Activated CD4-positive, alpha-beta memory T cell treated with anti-CD3 and anti-CD28 coated beads, Interleukin-2, amount 10 ng/mL, durations not matched to agents 7 days and 5 days (primary cell): Measurements from ENCODE around the gene OR1K1. TPM values are rescaled to one million over a fixed set of nuclear protein-coding genes. Genes with fewer than 3 reads are reported as not detected.
"Not testable (repeated sequence)": the region's sequence is repeated elsewhere in the genome, so short reads cannot be mapped to it uniquely, and the experiment has no call there.

Experiments used
- CTCF ChIA-PET: fragments of 350-600 bp; sonication (Branson Sonifier 250); formaldehyde crosslinking; loops from one replicate; lab custom pipeline; 2021; ENCODE audit warnings: antibody characterized with exemption, inconsistent platforms; lab: Charles Lee
- POLR2A ChIA-PET: fragments of 350-600 bp; sonication (Branson Sonifier 250); formaldehyde crosslinking; loops from one replicate; lab custom pipeline; 2021; ENCODE audit warnings: antibody characterized with exemption; lab: Charles Lee
- DNase-seq: peaks from one replicate; pipeline ENCODE4 v3.0.0-alpha.2; 2020
- H3K27ac Mint-ChIP-seq: one replicate; pipeline ENCODE4 v1.8.0; 2021; ENCODE audit warnings: mild to moderate bottlenecking, mixed read lengths
- H3K27me3 Mint-ChIP-seq: one replicate; pipeline ENCODE4 v1.8.0; 2021; ENCODE audit warnings: mixed read lengths
- H3K36me3 Mint-ChIP-seq: one replicate; pipeline ENCODE4 v1.8.0; 2021; ENCODE audit warnings: low read depth, mixed read lengths
- H3K4me1 Mint-ChIP-seq: one replicate; pipeline ENCODE4 v1.8.0; 2021; ENCODE audit warnings: mixed read lengths
- H3K4me3 Mint-ChIP-seq: one replicate; pipeline ENCODE4 v1.8.0; 2021; ENCODE audit warnings: mild to moderate bottlenecking, mixed read lengths
- H3K9me3 Mint-ChIP-seq: one replicate; pipeline ENCODE4 v1.8.0; 2021; ENCODE audit warnings: mixed read lengths
- total RNA-seq, 2 experiments: library from RNA; stranded (reverse); gene quantifications; one replicate each; pipeline ENCODE4 v1.2.3, GENCODE V29; 2021

OR1K1 gene
- total RNA-seq, 2 experiments from 2014 or later: not detected

DNA sequence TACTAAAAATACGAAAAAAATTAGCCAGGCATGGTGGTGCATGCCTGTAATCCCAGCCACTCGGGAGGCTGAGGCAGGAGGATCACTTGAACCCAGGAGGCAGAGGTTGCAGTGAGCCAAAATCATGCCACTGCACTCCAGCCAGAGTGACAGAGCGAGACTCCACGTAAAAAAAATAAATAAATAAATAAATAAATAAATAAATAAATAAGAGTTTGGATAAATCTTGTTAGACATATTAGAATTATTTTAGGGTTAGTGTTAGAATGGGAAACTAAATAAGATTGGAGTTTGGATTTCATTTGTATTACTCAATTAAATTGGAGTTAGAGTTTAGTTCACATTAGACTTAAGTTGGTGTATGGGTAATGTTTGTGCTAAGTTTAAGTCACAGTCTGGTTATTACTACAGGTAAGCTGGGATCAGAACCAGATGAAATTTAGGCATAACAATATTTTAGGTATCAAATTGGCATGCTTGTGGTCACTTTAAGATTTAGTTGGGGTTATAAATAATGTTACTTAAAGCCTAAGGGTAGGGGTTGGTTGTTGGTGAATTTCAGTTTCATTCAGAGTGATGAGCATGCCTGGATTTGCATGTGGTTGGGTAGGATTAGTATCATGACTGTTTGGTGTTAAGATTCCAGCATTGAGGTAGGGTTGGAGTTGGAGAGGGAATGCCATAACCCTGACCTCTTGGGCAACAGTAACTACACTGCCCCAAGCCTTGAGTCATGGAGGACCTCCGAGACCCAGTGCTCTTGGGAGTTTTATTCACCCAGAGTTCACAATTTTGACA lies 7.9 kb upstream of the OR1K1 start:
- no peaks in the 10 kb centered on the region for H3K27me3 Mint-ChIP-seq
- H3K36me3 Mint-ChIP-seq: no peaks in the 10 kb centered on the region
- no peak overlapping the region for H3K27ac Mint-ChIP-seq
- H3K4me3 Mint-ChIP-seq: no peak overlapping the region
- peaks cover 2% of the 10 kb centered on the region for H3K9me3 Mint-ChIP-seq
- DNase-seq: no peak
- CTCF ChIA-PET: no interaction called here
- POLR2A ChIA-PET: no interaction called here
- no peaks in the 10 kb centered on the region for H3K4me1 Mint-ChIP-seq

DNA sequence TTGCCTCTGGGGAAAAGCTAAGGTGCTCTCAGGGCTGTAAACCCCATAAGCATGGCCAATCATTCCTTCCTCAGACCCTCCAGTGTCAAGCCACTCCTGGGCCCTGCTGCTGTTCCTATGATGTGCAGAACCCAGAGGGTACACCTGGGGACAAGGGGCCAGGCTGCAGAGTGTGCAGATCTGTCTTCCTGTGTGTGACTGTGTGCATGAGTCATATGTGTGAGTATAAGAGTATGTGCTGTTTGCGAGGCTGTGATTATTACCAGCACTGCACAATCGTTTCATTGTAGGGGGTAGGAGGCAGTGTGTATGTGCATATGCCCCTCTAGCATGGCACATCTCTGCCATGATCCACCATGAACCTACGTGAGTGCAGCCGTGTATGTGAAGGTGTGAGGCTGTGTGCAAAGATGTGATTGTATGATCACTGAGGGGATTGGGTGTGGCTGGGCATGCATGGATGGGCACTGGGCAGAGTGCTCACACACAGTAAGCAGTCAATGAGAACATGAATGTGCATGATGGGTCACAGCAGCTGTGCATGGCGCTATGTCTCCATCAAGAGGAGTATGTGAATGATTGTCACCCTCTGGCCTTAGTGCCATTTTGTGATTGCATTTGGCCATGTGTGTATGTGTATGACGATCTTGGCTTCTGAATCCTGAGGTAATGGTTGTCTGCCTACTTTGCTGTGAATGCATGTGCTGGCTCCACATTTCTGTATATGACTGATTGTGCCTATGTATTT lies 2.4 kb upstream of the OR1K1 start:
- CTCF ChIA-PET: no interaction called here
- POLR2A ChIA-PET: no interaction called here
- Mint-ChIP-seq H3K36me3 (no peaks in the 10 kb centered on the region), H3K4me1 (no peaks in the 10 kb centered on the region), H3K9me3 (peaks cover 2% of the 10 kb centered on the region), H3K27ac (no peak overlapping the region), H3K4me3 (no peak overlapping the region), H3K27me3 (no peaks in the 10 kb centered on the region)
- DNase-seq: no peak

DNA sequence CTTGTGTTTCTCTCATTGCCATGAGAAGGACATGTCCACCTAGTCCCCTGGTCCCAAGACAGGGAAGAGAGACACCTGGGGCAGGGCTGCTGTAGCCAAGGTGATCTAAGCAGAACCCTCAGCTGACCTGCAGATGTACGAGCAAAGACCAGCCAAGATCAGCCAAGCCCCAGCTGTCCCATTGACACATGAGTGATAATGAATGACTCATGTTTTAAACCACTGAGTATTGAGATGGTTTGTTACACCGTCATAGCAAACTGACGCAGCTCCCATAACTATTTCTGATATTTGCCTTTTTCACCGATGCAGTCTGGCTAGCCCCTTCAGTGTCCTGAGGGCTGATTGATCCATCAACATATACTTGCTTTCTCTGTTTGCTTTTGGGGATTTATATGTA lies 6.7 kb downstream of the OR1K1 start:
- DNase-seq: no peak
- no peak overlapping the region for H3K4me3 Mint-ChIP-seq
- H3K9me3 Mint-ChIP-seq: peaks cover 6% of the 10 kb centered on the region
- H3K4me1 Mint-ChIP-seq: peaks cover 25% of the 10 kb centered on the region
- POLR2A ChIA-PET: interaction anchor here (1.4 to 1.9 kb wide), 3 partner anchors 10 to 342 kb away, joined by 3 to 5 read pairs (median 4); no protein-coding TSS in a partner anchor
- H3K36me3 Mint-ChIP-seq: peaks cover 5% of the 10 kb centered on the region
- CTCF ChIA-PET: interaction anchor here (0.7 to 2.7 kb wide), 5 partner anchors 9 to 342 kb away, joined by 3 to 13 read pairs (median 3); partner anchors contain the start of gene PDCL
- H3K27ac Mint-ChIP-seq: no peak overlapping the region
- no peaks in the 10 kb centered on the region for H3K27me3 Mint-ChIP-seq

DNA sequence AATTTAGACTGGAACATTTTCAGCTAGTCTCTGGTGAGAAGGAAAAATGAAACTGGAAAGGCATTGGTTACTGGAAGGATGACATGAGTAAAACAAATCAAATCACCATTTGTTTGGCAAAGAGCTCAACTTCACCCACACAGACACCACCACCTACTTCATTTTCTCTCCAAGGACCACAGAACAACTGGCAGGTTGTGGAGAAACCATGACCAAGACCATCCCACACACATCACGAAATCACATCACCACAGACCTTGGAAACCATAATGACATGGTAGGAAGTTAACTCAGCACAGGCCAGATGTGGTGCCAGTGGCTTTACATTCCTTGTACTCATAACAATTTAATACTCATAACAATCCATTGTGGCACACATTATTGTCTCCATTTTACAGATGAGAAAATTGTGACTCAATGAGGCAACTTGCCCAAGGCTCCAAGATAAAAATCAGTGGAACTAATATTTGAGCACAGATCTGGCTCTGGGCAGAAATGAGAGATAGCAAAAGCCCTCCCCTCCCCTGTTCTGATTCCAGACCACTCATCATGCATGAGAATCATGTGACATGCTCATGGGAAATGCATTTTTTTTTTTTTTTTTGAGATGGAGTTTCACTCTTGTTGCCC lies 7.5 kb downstream of the OR1K1 start:
- Mint-ChIP-seq H3K9me3 (peaks cover 6% of the 10 kb centered on the region), H3K4me3 (no peak overlapping the region), H3K4me1 (peaks cover 25% of the 10 kb centered on the region), H3K27ac (no peak overlapping the region), H3K36me3 (peaks cover 5% of the 10 kb centered on the region), H3K27me3 (no peaks in the 10 kb centered on the region)
- peak; percentile 41 for DNase-seq
- ChIA-PET CTCF (interaction anchor here (0.7 to 2.7 kb wide), 5 partner anchors 8 to 708 kb away, joined by 3 to 13 read pairs (median 4); partner anchors contain the start of gene PDCL), POLR2A (interaction anchor here (1.4 to 1.9 kb wide), 3 partner anchors 9 to 343 kb away, joined by 3 to 5 read pairs (median 4); no protein-coding TSS in a partner anchor)

DNA sequence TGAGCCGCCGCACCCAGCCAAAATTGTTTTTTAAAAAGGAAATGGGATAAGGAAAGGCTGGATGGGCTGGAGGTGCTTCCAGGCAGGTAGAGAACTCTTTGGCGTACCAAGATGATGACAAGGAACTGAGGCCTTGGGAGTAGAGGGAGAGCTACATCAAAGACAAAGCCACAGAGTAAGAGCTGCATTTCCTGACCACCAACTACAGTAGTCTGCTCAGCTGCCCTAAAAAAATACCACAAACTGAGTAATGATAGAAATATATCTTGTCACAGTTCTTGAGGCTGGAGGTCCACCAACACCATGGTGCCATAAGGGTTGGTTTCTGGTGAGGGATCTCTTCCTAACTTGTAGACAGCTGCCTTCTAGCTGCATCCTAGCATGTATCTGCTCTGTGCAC lies 8.2 kb downstream of the OR1K1 start:
- POLR2A ChIA-PET: interaction anchor here (1.5 to 1.9 kb wide), 2 partner anchors 8 to 344 kb away, joined by 4 to 5 read pairs; no protein-coding TSS in a partner anchor
- Mint-ChIP-seq H3K27ac (no peak overlapping the region), H3K27me3 (no peaks in the 10 kb centered on the region), H3K4me1 (peaks cover 25% of the 10 kb centered on the region), H3K4me3 (no peak overlapping the region), H3K9me3 (peaks cover 6% of the 10 kb centered on the region), H3K36me3 (peaks cover 5% of the 10 kb centered on the region)
- no peak for DNase-seq
- CTCF ChIA-PET: interaction anchor here (0.9 to 3.4 kb wide), 6 partner anchors 20 to 709 kb away, joined by 3 to 32 read pairs (median 6); partner anchors contain the start of gene PDCL

DNA sequence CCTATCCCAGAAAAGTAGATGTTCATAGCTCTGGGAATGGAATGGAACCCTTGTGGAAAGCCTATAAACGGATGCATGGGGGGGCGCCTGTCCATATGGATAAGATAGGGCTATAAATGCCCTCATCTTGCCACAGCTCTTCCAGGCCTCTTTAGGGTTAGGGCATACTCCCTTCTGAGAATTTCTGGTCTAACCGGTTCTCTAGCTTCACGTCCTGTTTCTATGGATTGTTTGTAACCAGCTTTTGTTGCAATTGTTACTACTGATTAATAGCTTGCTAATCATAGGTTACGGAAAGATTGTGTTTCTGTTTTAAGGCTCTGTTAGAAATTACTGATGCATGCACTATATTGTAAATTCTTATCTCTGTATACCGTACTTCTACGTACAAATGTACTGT lies 9.3 kb downstream of the OR1K1 start:
- H3K9me3 Mint-ChIP-seq, H3K36me3 Mint-ChIP-seq, POLR2A ChIA-PET, H3K27ac Mint-ChIP-seq, H3K27me3 Mint-ChIP-seq, DNase-seq, H3K4me3 Mint-ChIP-seq: not testable (repeated sequence)
- H3K4me1 Mint-ChIP-seq: peaks cover 25% of the 10 kb centered on the region
- CTCF ChIA-PET: interaction anchor here (0.9 to 3.4 kb wide), 5 partner anchors 311 to 710 kb away, joined by 3 to 32 read pairs (median 7); no protein-coding TSS in a partner anchor

DNA sequence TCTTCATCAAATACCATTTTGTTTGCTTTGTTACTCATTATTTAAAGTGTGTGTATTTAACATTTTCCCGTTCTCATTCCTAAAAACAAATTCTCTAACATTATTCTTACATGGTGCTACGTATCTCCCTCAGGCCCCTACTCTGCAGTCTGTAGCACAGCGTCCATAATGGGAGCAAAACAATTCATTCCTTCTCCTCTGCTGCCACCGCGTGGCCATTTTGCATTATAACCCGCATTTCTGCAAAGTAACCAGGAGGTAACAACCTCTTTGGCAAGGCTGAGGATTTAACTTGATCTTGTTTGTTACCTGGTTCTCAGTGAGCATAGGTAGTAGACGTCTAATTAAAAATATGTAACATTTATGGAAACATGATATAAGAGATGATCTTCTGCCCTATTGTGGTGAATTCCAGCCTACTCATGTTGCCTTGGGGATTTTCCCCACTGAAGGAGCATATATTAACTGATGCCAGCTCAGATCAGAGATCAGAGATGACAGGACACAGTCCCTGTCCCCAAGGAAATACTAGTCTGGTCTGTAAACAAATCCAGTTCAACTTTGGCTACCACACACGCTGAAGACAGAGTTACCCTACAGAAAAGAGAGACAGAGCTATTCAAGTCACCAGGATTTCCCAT lies 10.5 kb downstream of the OR1K1 start:
- Mint-ChIP-seq H3K27ac (no peak overlapping the region), H3K9me3 (peaks cover 6% of the 10 kb centered on the region), H3K27me3 (no peaks in the 10 kb centered on the region), H3K4me1 (peaks cover 28% of the 10 kb centered on the region), H3K36me3 (peaks cover 9% of the 10 kb centered on the region), H3K4me3 (no peak overlapping the region)
- ChIA-PET POLR2A (no interaction called here), CTCF (interaction anchor here (1.7 to 3.4 kb wide), 3 partner anchors 16 to 346 kb away, joined by 4 to 32 read pairs (median 6); no protein-coding TSS in a partner anchor)
- DNase-seq: peak; percentile 79

DNA sequence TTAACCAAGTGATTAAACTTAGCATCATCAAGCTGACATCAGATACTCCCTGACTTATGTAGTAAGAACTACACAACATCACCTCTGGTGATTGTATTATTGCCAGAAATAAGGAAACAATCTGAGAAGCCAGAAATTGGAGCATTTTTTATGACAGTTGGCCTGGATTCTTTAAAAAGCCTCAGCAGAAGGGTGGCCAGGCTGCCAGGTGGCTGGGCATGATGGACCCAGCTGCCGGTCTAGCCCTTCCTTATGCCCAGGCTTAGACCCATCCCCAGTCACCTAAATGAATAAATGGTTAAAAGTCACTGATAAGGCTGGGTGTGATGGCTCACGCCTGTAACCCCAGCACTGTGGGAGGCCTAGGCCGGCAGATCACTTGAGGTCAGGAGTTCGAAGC lies 12.8 kb downstream of the OR1K1 start:
- H3K36me3 Mint-ChIP-seq: peaks cover 10% of the 10 kb centered on the region
- no peak overlapping the region for H3K4me3 Mint-ChIP-seq
- no peak for DNase-seq
- H3K27ac Mint-ChIP-seq: no peak overlapping the region
- H3K9me3 Mint-ChIP-seq: no peaks in the 10 kb centered on the region
- H3K27me3 Mint-ChIP-seq: no peaks in the 10 kb centered on the region
- ChIA-PET POLR2A (no interaction called here), CTCF (interaction anchor here (0.7 to 1.4 kb wide), 3 partner anchors 314 to 713 kb away, joined by 3 to 4 read pairs (median 4); no protein-coding TSS in a partner anchor)
- peaks cover 32% of the 10 kb centered on the region for H3K4me1 Mint-ChIP-seq

DNA sequence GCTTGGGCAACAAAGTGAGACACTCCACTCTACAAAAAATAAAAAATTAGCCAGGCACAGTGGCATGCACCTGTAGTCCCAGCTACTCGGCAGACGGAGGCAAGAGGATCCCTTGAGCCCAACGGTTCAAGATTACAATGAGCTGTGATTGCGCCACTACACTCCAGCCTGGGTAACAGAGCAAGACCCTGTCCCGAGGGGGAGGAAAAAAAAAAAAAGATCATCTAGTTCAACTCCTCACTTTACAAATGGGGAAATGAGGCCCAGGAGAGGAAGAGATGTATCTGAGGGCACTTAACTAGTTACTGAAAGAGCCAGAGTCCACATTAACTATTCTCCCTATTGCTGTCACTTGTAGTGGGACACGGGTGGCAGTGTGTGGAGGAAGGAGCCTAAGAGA lies 14.6 kb downstream of the OR1K1 start:
- Mint-ChIP-seq H3K27ac (no peak overlapping the region), H3K4me3 (no peak overlapping the region), H3K27me3 (no peaks in the 10 kb centered on the region), H3K9me3 (no peaks in the 10 kb centered on the region), H3K36me3 (peaks cover 12% of the 10 kb centered on the region), H3K4me1 (peaks cover 23% of the 10 kb centered on the region)
- POLR2A ChIA-PET: no interaction called here
- DNase-seq: no peak
- CTCF ChIA-PET: interaction anchor here (0.6 to 2.5 kb wide), 2 partner anchors 13 to 481 kb away, joined by 3 to 13 read pairs; partner anchors contain the start of gene PDCL

DNA sequence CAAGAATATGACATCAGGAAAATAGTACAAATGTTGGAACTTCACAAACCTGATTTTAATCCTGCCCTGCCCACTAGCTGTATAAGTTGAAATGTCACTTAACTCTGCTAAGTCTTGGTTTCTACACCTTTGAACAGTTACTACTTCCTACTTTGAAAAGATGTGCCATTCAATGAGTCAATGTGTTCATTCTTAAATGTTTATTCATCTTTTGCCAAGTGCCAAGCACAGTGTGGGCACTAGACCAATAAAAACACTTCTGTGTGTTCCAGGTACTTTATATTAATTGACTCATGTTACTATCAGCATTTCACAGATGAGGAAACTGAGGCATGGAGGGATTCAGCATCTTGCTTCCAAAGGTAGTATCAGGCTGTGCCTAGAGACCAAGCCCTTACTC lies 15.6 kb downstream of the OR1K1 start:
- ChIA-PET POLR2A (interaction anchor here (1.0 to 1.5 kb wide), 3 partner anchors 13 to 507 kb away, joined by 3 to 9 read pairs (median 3); partner anchors contain the start of gene PDCL), CTCF (interaction anchor here (0.9 to 2.5 kb wide), 5 partner anchors 9 to 716 kb away, joined by 3 to 13 read pairs (median 7); partner anchors contain the start of gene PDCL)
- no peak overlapping the region for H3K27ac Mint-ChIP-seq

DNA sequence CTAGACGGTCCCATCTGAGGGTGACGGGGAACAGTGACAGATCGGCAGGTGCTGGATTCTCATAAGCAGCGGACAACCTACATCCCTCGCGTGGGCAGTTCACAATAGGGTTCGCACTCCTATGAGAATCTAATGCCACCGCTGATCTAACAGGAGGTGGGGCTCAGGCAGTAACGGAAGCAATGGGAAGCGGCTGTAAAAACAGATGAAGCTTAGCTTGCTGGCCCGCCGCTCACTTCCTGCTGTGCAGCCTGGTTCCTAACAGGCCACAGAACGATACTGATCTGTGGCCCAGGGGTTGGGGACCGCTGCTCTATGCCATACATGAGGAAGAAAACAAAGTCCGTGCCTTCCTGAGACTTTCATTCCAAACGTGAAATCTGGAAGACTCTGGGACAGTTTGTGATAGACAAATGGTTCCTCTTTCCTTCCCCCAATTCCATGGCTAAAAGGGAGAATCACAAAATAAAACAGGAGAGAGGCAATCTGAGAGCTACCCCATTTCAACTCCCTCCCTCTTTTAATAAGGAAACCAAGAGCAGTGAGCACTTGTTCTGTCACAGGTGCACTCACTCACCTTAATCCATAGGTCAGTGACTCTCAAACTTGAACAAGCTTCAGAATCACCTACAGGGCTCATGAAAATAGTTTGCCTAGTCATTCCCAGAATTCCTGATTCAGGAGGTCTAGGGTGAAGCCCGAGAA lies 16.4 kb downstream of the OR1K1 start:
- ChIA-PET CTCF (interaction anchor here (0.9 to 2.5 kb wide), 6 partner anchors 9 to 717 kb away, joined by 3 to 13 read pairs (median 6); partner anchors contain the start of gene PDCL), POLR2A (interaction anchor here (1.0 to 1.5 kb wide), 5 partner anchors 9 to 506 kb away, joined by 3 to 9 read pairs (median 3); partner anchors contain the start of gene PDCL)
- Mint-ChIP-seq H3K27ac (peak overlapping the region; percentile 87), H3K4me3 (peak overlapping the region; percentile 63), H3K27me3 (no peaks in the 10 kb centered on the region), H3K36me3 (peaks cover 23% of the 10 kb centered on the region), H3K9me3 (no peaks in the 10 kb centered on the region), H3K4me1 (peaks cover 33% of the 10 kb centered on the region)
- DNase-seq: peak; percentile 60

More for the DNA sequence above, 15.6 kb downstream of the OR1K1 start:
- no peak for DNase-seq
- no peaks in the 10 kb centered on the region for H3K9me3 Mint-ChIP-seq
- H3K4me3 Mint-ChIP-seq: no peak overlapping the region
- H3K27me3 Mint-ChIP-seq: no peaks in the 10 kb centered on the region
- H3K4me1 Mint-ChIP-seq: peaks cover 33% of the 10 kb centered on the region
- H3K36me3 Mint-ChIP-seq: peaks cover 20% of the 10 kb centered on the region
